K562 (cell line): ENCODE measurements around the gene GRIK1. TPM values are rescaled to one million over a fixed set of nuclear protein-coding genes. Genes with fewer than 3 reads are reported as not detected.

ENCODE experiments used
- CXXC5 ChIP-seq: fragments of 250-450 bp; sonication (Bioruptor Pico); IDR thresholded peaks from 2 replicates; pipeline ENCODE4 v1.8.0; 2022; ENCODE audit warnings: inconsistent platforms, mild to moderate bottlenecking, moderate library complexity
- DMBX1 ChIP-seq: fragments of 250-450 bp; sonication (Bioruptor Pico); IDR thresholded peaks from 2 replicates; pipeline ENCODE4 v1.8.0; 2022; ENCODE audit warnings: inconsistent platforms, mild to moderate bottlenecking, moderate library complexity, borderline replicate concordance
- GTF2A2 ChIP-seq: IDR thresholded peaks from 2 replicates; pipeline ENCODE4 v1.6.1; 2016; ENCODE audit warnings: mild to moderate bottlenecking, missing genetic modification characterization, missing compliant biosample characterization
- HDAC1 ChIP-seq, 2 experiments: fragments of 450-650 bp; IDR thresholded peaks; 2 replicates each; pipeline ENCODE4 v1.6.1; 2016 to 2017; ENCODE audit warnings: inconsistent platforms in 1 of 2, mild to moderate bottlenecking in 1 of 2, moderate library complexity in 1 of 2
- HOXB6 ChIP-seq: fragments of 250-450 bp; sonication (Bioruptor Pico); IDR thresholded peaks from 2 replicates; pipeline ENCODE4 v1.5.1; 2022; ENCODE audit warnings: mild to moderate bottlenecking, borderline replicate concordance
- ID3 ChIP-seq, 2 experiments: fragments of 250-450 bp in 1 of 2; fragments of 450-650 bp in 1 of 2; sonication (Bioruptor Pico) in 1 of 2; IDR thresholded peaks; 2 replicates each; pipeline versions ENCODE4 v1.6.1 to v1.8.0; 2016 to 2021; ENCODE audit warnings: mild to moderate bottlenecking in 2 of 2, moderate library complexity in 2 of 2, missing compliant biosample characterization in 1 of 2, missing genetic modification characterization in 1 of 2
- IRF9 ChIP-seq: fragments of 450-650 bp; IDR thresholded peaks from 2 replicates; pipeline ENCODE4 v1.6.1; 2016; ENCODE audit warnings: missing biosample characterization, missing genetic modification characterization
- NFRKB ChIP-seq: fragments of 450-650 bp; IDR thresholded peaks from 2 replicates; pipeline ENCODE4 v1.6.1; 2016; ENCODE audit warnings: low read depth
- NR4A1 ChIP-seq, 2 experiments: fragments of 250-450 bp in 1 of 2; fragments of 450-650 bp in 1 of 2; sonication (Bioruptor Pico) in 1 of 2; IDR thresholded peaks; 2 replicates each; pipeline versions ENCODE4 v1.4.0 to v1.6.1; 2016 to 2020; ENCODE audit warnings: mild to moderate bottlenecking in 2 of 2, missing compliant biosample characterization in 1 of 2, missing genetic modification characterization in 1 of 2, moderate library complexity in 1 of 2
- TCF3 ChIP-seq: sonication (generic); formaldehyde crosslinking; IDR thresholded peaks from 2 replicates; pipeline ENCODE4 v1.4.0; 2020; ENCODE audit warnings: mild to moderate bottlenecking, missing genetic modification reagents
- ZFP91 ChIP-seq: sonication (generic); formaldehyde crosslinking; IDR thresholded peaks from 2 replicates; pipeline ENCODE4 v1.8.0; 2022; ENCODE audit warnings: mild to moderate bottlenecking, missing genetic modification reagents
- ZNF165 ChIP-seq: fragments of 250-450 bp; sonication (Bioruptor Pico); IDR thresholded peaks from 2 replicates; pipeline ENCODE4 v1.4.0; 2020; ENCODE audit warnings: borderline replicate concordance
- ZNF175 ChIP-seq: fragments of 200-800 bp; sonication (Bioruptor generic); IDR thresholded peaks from 2 replicates; pipeline ENCODE4 v1.6.1; 2016; ENCODE audit warnings: low read depth, mild to moderate bottlenecking, missing genetic modification characterization, missing compliant biosample characterization
- ZNF583 ChIP-seq: fragments of 250-450 bp; sonication (Bioruptor Pico); IDR thresholded peaks from 2 replicates; pipeline ENCODE4 v1.4.0; 2020
- ZSCAN29 ChIP-seq: fragments of 450-650 bp; IDR thresholded peaks from 2 replicates; pipeline ENCODE4 v1.6.1; 2017
- polyA plus RNA-seq, 8 experiments: library from polyadenylated mRNA; depleted of rRNA in 4 of 8; stranded (reverse) in 5 of 8; unstranded in 3 of 8; fragments of >200 nt; fragmentation: Nextera tagmentation in 2 of 8; fragmentation: Illumina TruSeq in 1 of 8; extraction: Ambion mirVana in 2 of 8; extraction: Trizol in 1 of 8; gene quantifications; 2 replicates each; pipeline versions ENCODE4 v1.2.1 to v1.2.3, GENCODE V29; 2011 to 2014; ENCODE audit warnings: inconsistent platforms in 1 of 8, missing spikeins in 1 of 8
- total RNA-seq, 7 experiments: library from RNA; depleted of rRNA in 6 of 7; stranded (reverse); fragments of >200 nt in 6 of 7; fragmentation: Illumina TruSeq in 2 of 7; extraction: Trizol in 2 of 7; gene quantifications; 2 replicates each; pipeline versions ENCODE4 v1.2.1 to v1.2.3, GENCODE V29; 2011 to 2021; ENCODE audit warnings: low replicate concordance in 1 of 7
- TF ChIP-seq, protein P1 (sequence below): fragments of 250-450 bp; sonication (Bioruptor Pico); IDR thresholded peaks from 2 replicates; pipeline ENCODE4 v1.4.0; 2020
- TF ChIP-seq, protein P2 (sequence below): fragments of 250-450 bp; sonication (Bioruptor Pico); IDR thresholded peaks from 2 replicates; pipeline ENCODE4 v1.4.0; 2020; ENCODE audit warnings: mild to moderate bottlenecking, moderate library complexity

The GRIK1 gene
- total and polyA plus RNA-seq, 9 of the 15 experiments (the other 6 are each of a cell fraction or from before 2014, with no cell fraction given): 0.17 to 2.8 (median 0.53) TPM

GRCh38 chr21:29660047-29660720 is 279.6 kb downstream of the GRIK1 start (continued):
- 0 out of 2 replicates have a peak, but pooled peaks have one; percentile 7 for TF ChIP-seq NFRKB
- TF ChIP-seq, protein P1, sequence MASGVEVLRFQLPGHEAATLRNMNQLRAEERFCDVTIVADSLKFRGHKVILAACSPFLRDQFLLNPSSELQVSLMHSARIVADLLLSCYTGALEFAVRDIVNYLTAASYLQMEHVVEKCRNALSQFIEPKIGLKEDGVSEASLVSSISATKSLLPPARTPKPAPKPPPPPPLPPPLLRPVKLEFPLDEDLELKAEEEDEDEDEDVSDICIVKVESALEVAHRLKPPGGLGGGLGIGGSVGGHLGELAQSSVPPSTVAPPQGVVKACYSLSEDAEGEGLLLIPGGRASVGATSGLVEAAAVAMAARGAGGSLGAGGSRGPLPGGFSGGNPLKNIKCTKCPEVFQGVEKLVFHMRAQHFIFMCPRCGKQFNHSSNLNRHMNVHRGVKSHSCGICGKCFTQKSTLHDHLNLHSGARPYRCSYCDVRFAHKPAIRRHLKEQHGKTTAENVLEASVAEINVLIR (CRISPR knock-in tag): peak; percentile 61; the same call in 1 of the 2 replicates
- 0 out of 2 replicates have a peak, but pooled peaks have one; percentile 61 for TF ChIP-seq ZNF165 (CRISPR knock-in tag)
- TF ChIP-seq ZFP91 (CRISPR knock-in tag): no peak
- TF ChIP-seq TCF3 (CRISPR knock-in tag): peak; percentile 27; the same call in 1 of the 2 replicates
- peak; percentile 97 for TF ChIP-seq DMBX1 (CRISPR knock-in tag)
- no peak for TF ChIP-seq ZSCAN29
- no peak for TF ChIP-seq ID3 (CRISPR knock-in tag; IDR thresholded peaks at IDR 0.05)
- TF ChIP-seq ID3 (tag; IDR thresholded peaks at IDR 0.05): peak; percentile 90
- 0 out of 2 replicates have a peak, but pooled peaks have one; percentile 25 for TF ChIP-seq ZNF583 (CRISPR knock-in tag)
- 0 out of 2 replicates have a peak, but pooled peaks have one; percentile 7 for TF ChIP-seq IRF9
- TF ChIP-seq HOXB6: no peak
- TF ChIP-seq HDAC1 (IDR thresholded peaks at IDR 0.05): peak in 1 of 2 experiments; percentile 67; a peak in 1 of 4 replicates
- no peak for TF ChIP-seq NR4A1 (CRISPR knock-in tag; IDR thresholded peaks at IDR 0.05)
- TF ChIP-seq NR4A1 (tag; IDR thresholded peaks at IDR 0.05): peak; percentile 46; the same call in 1 of the 2 replicates
- TF ChIP-seq ZNF175 (CRISPR knock-in tag): peak; percentile 63
- TF ChIP-seq CXXC5 (CRISPR knock-in tag): peak; percentile 65
- TF ChIP-seq, protein P2, sequence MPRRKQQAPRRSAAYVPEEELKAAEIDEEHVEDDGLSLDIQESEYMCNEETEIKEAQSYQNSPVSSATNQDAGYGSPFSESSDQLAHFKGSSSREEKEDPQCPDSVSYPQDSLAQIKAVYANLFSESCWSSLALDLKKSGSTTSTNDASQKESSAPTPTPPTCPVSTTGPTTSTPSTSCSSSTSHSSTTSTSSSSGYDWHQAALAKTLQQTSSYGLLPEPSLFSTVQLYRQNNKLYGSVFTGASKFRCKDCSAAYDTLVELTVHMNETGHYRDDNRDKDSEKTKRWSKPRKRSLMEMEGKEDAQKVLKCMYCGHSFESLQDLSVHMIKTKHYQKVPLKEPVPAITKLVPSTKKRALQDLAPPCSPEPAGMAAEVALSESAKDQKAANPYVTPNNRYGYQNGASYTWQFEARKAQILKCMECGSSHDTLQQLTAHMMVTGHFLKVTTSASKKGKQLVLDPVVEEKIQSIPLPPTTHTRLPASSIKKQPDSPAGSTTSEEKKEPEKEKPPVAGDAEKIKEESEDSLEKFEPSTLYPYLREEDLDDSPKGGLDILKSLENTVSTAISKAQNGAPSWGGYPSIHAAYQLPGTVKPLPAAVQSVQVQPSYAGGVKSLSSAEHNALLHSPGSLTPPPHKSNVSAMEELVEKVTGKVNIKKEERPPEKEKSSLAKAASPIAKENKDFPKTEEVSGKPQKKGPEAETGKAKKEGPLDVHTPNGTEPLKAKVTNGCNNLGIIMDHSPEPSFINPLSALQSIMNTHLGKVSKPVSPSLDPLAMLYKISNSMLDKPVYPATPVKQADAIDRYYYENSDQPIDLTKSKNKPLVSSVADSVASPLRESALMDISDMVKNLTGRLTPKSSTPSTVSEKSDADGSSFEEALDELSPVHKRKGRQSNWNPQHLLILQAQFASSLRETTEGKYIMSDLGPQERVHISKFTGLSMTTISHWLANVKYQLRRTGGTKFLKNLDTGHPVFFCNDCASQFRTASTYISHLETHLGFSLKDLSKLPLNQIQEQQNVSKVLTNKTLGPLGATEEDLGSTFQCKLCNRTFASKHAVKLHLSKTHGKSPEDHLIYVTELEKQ (CRISPR knock-in tag): 0 out of 2 replicates have a peak, but pooled peaks have one; percentile 17
- TF ChIP-seq GTF2A2: peak; percentile 74; the same call in 1 of the 2 replicates
